ENCODE data around the gene SPTLC3.

SPTLC3 gene

GRCh38 chr20:13205848-13206434 lies 197.2 kb downstream of the SPTLC3 start:
- no peak for DNase-seq

- DNase-seq = no peak
Observed at GRCh38 chr20:13207016-13207415, 198.2 kb downstream of the SPTLC3 start.

GRCh38 chr20:13211956-13212618 lies 203.3 kb downstream of the SPTLC3 start:
- no peak for DNase-seq

- DNase-seq = no peak
Observed at GRCh38 chr20:13212750-13213149, 204.0 kb downstream of the SPTLC3 start.

GRCh38 chr20:13213335-13213734 lies 204.6 kb downstream of the SPTLC3 start:
- no peak for DNase-seq

GRCh38 chr20:13216533-13216932 lies 207.8 kb downstream of the SPTLC3 start:
- DNase-seq = no peak
